Kasumi-1 (cell line): Measurements from ENCODE around the gene ARHGAP26.

Experiments
- DNase-seq, 2 experiments: peaks; one replicate each; lab custom pipeline; 2025; lab: John Stamatoyannopoulos, UW

ARHGAP26 gene

GRCh38 chr5:143204474-143205246 lies 434.5 kb downstream of the ARHGAP26 start:
- no peak for DNase-seq

- no peak for DNase-seq
These were observed 435.2 kb downstream of the ARHGAP26 start for GRCh38 chr5:143205386-143205785.

- no peak for DNase-seq
These were observed 435.7 kb downstream of the ARHGAP26 start for GRCh38 chr5:143205883-143206195.

GRCh38 chr5:143206196-143207053 lies 436.2 kb downstream of the ARHGAP26 start:
- DNase-seq = no peak

GRCh38 chr5:143207058-143207457 lies 436.9 kb downstream of the ARHGAP26 start:
- DNase-seq = no peak

- DNase-seq = peak in 1 of 2 experiments; percentile 22
These were observed 437.6 kb downstream of the ARHGAP26 start for GRCh38 chr5:143207563-143208364.

- no peak for DNase-seq
These were observed 438.1 kb downstream of the ARHGAP26 start for GRCh38 chr5:143208365-143208641.

- no peak for DNase-seq
These were observed 438.8 kb downstream of the ARHGAP26 start for GRCh38 chr5:143208781-143209510.

GRCh38 chr5:143209881-143210395 lies 439.8 kb downstream of the ARHGAP26 start:
- DNase-seq = no peak

- DNase-seq = no peak
These were observed 440.4 kb downstream of the ARHGAP26 start for GRCh38 chr5:143210576-143210975.

- DNase-seq = no peak
These were observed 442.1 kb downstream of the ARHGAP26 start for GRCh38 chr5:143212261-143212660.

- no peak for DNase-seq
These were observed 443.2 kb downstream of the ARHGAP26 start for GRCh38 chr5:143213231-143213850.

- no peak for DNase-seq
These were observed 443.7 kb downstream of the ARHGAP26 start for GRCh38 chr5:143213851-143214363.

GRCh38 chr5:143214458-143214857 lies 444.3 kb downstream of the ARHGAP26 start:
- no peak for DNase-seq

GRCh38 chr5:143214890-143215289 lies 444.7 kb downstream of the ARHGAP26 start:
- no peak for DNase-seq

- DNase-seq = peak; percentile 30 to 36
These were observed 445.5 kb downstream of the ARHGAP26 start for GRCh38 chr5:143215690-143216089.

- DNase-seq = no peak
These were observed 446.0 kb downstream of the ARHGAP26 start for GRCh38 chr5:143216211-143216610.

- DNase-seq = peak; percentile 49 to 59
These were observed 447.1 kb downstream of the ARHGAP26 start for GRCh38 chr5:143217065-143217803.

GRCh38 chr5:143217804-143218160 lies 447.6 kb downstream of the ARHGAP26 start:
- DNase-seq = no peak

GRCh38 chr5:143218517-143219170 lies 448.5 kb downstream of the ARHGAP26 start:
- no peak for DNase-seq
